Endothelial cell (in vitro differentiated cells): ENCODE measurements around the gene IQSEC1. TPM values are rescaled to one million over a fixed set of nuclear protein-coding genes. Genes with fewer than 3 reads are reported as not detected.
A peak's percentile ranks its signal among the peaks of the same experiment; 100 is the strongest.

Experiments
- DNase-seq: peaks from one replicate; pipeline ENCODE4 v3.0.0; 2021; ENCODE audit warnings: low spot score
- H3K27ac Mint-ChIP-seq: one replicate; pipeline ENCODE4 v1.8.0; 2021; ENCODE audit warnings: mixed read lengths, inconsistent platforms; ENCODE audit not compliant: unreplicated experiment
- H3K27me3 Mint-ChIP-seq: one replicate; pipeline ENCODE4 v1.8.0; 2021; ENCODE audit warnings: mild to moderate bottlenecking, moderate library complexity, mixed read lengths, inconsistent platforms; ENCODE audit not compliant: unreplicated experiment
- H3K36me3 Mint-ChIP-seq: one replicate; pipeline ENCODE4 v1.8.0; 2021; ENCODE audit warnings: mild to moderate bottlenecking, low read depth, mixed read lengths, inconsistent platforms; ENCODE audit not compliant: unreplicated experiment
- H3K4me1 Mint-ChIP-seq: one replicate; pipeline ENCODE4 v1.8.0; 2021; ENCODE audit warnings: mild to moderate bottlenecking, mixed read lengths, inconsistent platforms; ENCODE audit not compliant: unreplicated experiment
- H3K4me3 Mint-ChIP-seq: one replicate; pipeline ENCODE4 v1.8.0; 2021; ENCODE audit warnings: mild to moderate bottlenecking, mixed read lengths, inconsistent platforms; ENCODE audit not compliant: unreplicated experiment
- H3K9me3 Mint-ChIP-seq: one replicate; pipeline ENCODE4 v1.8.0; 2021; ENCODE audit warnings: mixed read lengths, inconsistent platforms; ENCODE audit not compliant: unreplicated experiment
- CTCF ChIP-seq: fragments of 200-600 bp; sonication (generic); IDR thresholded peaks from one replicate; pipeline ENCODE4 v1.5.0; 2021; ENCODE audit warnings: antibody characterized with exemption; ENCODE audit not compliant: unreplicated experiment
- total RNA-seq: library from RNA; stranded (reverse); fragmentation: NEBNext Ultra II Directional; extraction: Animal tissue kit (Norgen Biotek cat#: 25700); gene quantifications from one replicate; pipeline ENCODE4 v1.2.1, GENCODE V29; 2021; ENCODE audit not compliant: unreplicated experiment

IQSEC1 gene
- total RNA-seq, 1 donor from 2014 or later = 75.3 TPM

DNA sequence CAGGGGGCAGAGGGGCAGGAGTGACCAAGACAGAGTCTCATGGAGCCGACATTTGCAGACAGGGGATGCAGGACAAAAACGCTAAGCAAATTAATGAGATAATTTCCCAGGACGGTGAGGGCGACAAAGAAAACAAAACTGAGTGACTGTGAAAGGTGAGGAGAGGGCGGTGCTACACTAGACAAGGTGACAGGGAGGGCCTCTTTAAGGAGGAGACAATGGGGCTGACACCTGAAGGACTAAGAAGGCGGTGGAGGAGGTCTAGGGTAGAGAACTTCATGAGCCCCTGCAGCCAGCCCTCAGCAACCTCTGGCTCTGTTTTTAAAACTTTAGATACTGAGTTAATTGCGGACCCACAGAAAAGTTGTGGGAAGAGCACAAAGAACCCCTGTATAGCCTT lies 41.6 kb downstream of the IQSEC1 start:
- Mint-ChIP-seq H3K4me3 (no peak overlapping the region), H3K27ac (no peak overlapping the region)
- no peak for DNase-seq

DNA sequence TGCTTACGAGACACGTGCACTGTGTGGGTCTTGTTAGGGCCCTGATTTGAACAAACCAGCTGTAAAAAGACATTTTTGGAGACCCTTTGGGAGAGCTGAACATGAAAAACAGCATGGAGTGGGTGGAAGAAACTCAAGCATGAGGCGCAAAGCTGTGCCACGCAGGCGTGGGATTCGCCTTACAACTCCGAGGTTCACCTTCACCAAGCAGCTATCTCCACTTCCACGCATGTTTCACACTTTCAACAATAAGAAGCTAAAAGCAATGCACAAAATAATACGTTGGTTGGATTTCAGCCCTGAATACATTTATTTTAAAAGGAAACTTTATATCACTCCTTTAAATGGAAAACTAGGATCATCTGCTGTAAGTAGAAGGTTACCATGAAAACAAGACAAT lies 42.5 kb downstream of the IQSEC1 start:
- Mint-ChIP-seq H3K27me3 (peaks cover 13% of the 10 kb centered on the region), H3K36me3 (peaks cover 14% of the 10 kb centered on the region), H3K27ac (no peak overlapping the region), H3K9me3 (no peaks in the 10 kb centered on the region), H3K4me3 (no peak overlapping the region), H3K4me1 (peaks cover 9% of the 10 kb centered on the region)
- TF ChIP-seq CTCF = no peak
- DNase-seq = no peak

More for the DNA sequence above, 41.6 kb downstream of the IQSEC1 start:
- H3K4me1 Mint-ChIP-seq = peaks cover 9% of the 10 kb centered on the region
- H3K9me3 Mint-ChIP-seq = no peaks in the 10 kb centered on the region
- TF ChIP-seq CTCF = no peak
- H3K36me3 Mint-ChIP-seq = peaks cover 14% of the 10 kb centered on the region
- H3K27me3 Mint-ChIP-seq = peaks cover 15% of the 10 kb centered on the region

GRCh38 chr3:13028010-13028821 lies 45.0 kb downstream of the IQSEC1 start:
- peaks cover 9% of the 10 kb centered on the region for H3K36me3 Mint-ChIP-seq
- no peak for DNase-seq
- TF ChIP-seq CTCF = no peak
- H3K27ac Mint-ChIP-seq = no peak overlapping the region
- H3K9me3 Mint-ChIP-seq = no peaks in the 10 kb centered on the region
- H3K4me3 Mint-ChIP-seq = no peak overlapping the region
- H3K27me3 Mint-ChIP-seq = peaks cover 17% of the 10 kb centered on the region
- peaks cover 9% of the 10 kb centered on the region for H3K4me1 Mint-ChIP-seq

- Mint-ChIP-seq H3K4me1 (peaks cover 9% of the 10 kb centered on the region), H3K4me3 (no peak overlapping the region), H3K36me3 (peaks cover 9% of the 10 kb centered on the region), H3K27ac (no peak overlapping the region), H3K27me3 (peaks cover 15% of the 10 kb centered on the region), H3K9me3 (no peaks in the 10 kb centered on the region)
- TF ChIP-seq CTCF = no peak
- peak; percentile 31 for DNase-seq
Observed at GRCh38 chr3:13027154-13027553, 46.1 kb downstream of the IQSEC1 start.

- no peak for TF ChIP-seq CTCF
- H3K4me1 Mint-ChIP-seq = peaks cover 12% of the 10 kb centered on the region
- peaks cover 9% of the 10 kb centered on the region for H3K36me3 Mint-ChIP-seq
- DNase-seq = no peak
- H3K9me3 Mint-ChIP-seq = no peaks in the 10 kb centered on the region
- peaks cover 14% of the 10 kb centered on the region for H3K27me3 Mint-ChIP-seq
- H3K27ac Mint-ChIP-seq = no peak overlapping the region
- no peak overlapping the region for H3K4me3 Mint-ChIP-seq
Observed at GRCh38 chr3:13026534-13026933, 46.7 kb downstream of the IQSEC1 start.
